ENCODE data around the gene NCBP2L.

DNA sequence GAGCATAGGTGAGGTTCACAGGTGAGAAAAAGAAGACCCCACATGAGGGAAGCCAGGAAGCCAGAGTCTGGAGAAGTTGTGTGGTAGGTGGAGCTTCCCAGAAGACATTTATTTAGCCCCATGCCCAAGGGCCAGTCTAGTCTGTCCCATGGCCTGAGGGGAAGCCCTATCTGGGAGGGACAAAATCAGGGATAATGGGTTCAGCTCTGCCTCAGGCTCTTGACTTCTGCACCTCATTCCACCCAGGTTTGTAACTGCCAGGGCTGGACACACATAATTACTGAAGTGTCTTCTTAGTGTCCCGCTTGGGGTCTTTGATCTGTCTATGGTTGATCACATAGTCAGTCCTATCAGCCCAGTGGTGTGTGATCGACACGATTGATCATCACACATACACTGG, 38.0 kb upstream of the NCBP2L start:
- TF ChIP-seq, protein P1, sequence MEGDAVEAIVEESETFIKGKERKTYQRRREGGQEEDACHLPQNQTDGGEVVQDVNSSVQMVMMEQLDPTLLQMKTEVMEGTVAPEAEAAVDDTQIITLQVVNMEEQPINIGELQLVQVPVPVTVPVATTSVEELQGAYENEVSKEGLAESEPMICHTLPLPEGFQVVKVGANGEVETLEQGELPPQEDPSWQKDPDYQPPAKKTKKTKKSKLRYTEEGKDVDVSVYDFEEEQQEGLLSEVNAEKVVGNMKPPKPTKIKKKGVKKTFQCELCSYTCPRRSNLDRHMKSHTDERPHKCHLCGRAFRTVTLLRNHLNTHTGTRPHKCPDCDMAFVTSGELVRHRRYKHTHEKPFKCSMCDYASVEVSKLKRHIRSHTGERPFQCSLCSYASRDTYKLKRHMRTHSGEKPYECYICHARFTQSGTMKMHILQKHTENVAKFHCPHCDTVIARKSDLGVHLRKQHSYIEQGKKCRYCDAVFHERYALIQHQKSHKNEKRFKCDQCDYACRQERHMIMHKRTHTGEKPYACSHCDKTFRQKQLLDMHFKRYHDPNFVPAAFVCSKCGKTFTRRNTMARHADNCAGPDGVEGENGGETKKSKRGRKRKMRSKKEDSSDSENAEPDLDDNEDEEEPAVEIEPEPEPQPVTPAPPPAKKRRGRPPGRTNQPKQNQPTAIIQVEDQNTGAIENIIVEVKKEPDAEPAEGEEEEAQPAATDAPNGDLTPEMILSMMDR (IDR thresholded peaks at IDR 0.05), result no peak
- TF ChIP-seq POLR2A (IDR thresholded peaks at IDR 0.05), result no peak
